ENCODE results near the gene RENBP.
"Not testable (repeated sequence)": the region's sequence is repeated elsewhere in the genome, so short reads cannot be mapped to it uniquely, and the experiment has no call there.

RENBP gene

GRCh38 chrX:153944140-153944799, at the start of gene RENBP:
TSS of gene RENBP (minus strand) at chrX:153944643. CDS start at chrX:153944610, 33 bp downstream.
- DNase-seq (ENCODE audit: low read depth), result no peak

GRCh38 chrX:153993978-153994377, 49.5 kb upstream of the RENBP start:
- no peak for DNase-seq (ENCODE audit: low read depth)

- no peak for DNase-seq (ENCODE audit: low read depth)
These were observed 48.6 kb upstream of the RENBP start for GRCh38 chrX:153993079-153993478.

- no peak for DNase-seq (ENCODE audit: low read depth)
These were observed 47.7 kb upstream of the RENBP start for GRCh38 chrX:153992180-153992579.

GRCh38 chrX:153991013-153991580, 46.7 kb upstream of the RENBP start:
- no peak for DNase-seq (ENCODE audit: low read depth)

- no peak for DNase-seq (ENCODE audit: low read depth)
These were observed 45.7 kb upstream of the RENBP start for GRCh38 chrX:153989973-153990655.

GRCh38 chrX:153988493-153988892, 44.0 kb upstream of the RENBP start:
- no peak for DNase-seq (ENCODE audit: low read depth)

GRCh38 chrX:153984351-153985178, 40.1 kb upstream of the RENBP start:
- no peak for DNase-seq (ENCODE audit: low read depth)

GRCh38 chrX:153983321-153983801, 38.9 kb upstream of the RENBP start:
- no peak for DNase-seq (ENCODE audit: low read depth)

GRCh38 chrX:153981771-153982533, 37.5 kb upstream of the RENBP start:
- DNase-seq (ENCODE audit: low read depth), result peak; percentile 58

GRCh38 chrX:153981231-153981630, 36.8 kb upstream of the RENBP start:
- no peak for DNase-seq (ENCODE audit: low read depth)

GRCh38 chrX:153980394-153980793, 36.0 kb upstream of the RENBP start:
- DNase-seq (ENCODE audit: low read depth), result not testable (repeated sequence)

- no peak for DNase-seq (ENCODE audit: low read depth)
These were observed 30.4 kb upstream of the RENBP start for GRCh38 chrX:153974726-153975286.

- no peak for DNase-seq (ENCODE audit: low read depth)
These were observed 29.7 kb upstream of the RENBP start for GRCh38 chrX:153974003-153974725.

GRCh38 chrX:153973127-153974002, 28.9 kb upstream of the RENBP start:
- DNase-seq (ENCODE audit: low read depth), result no peak

- peak; percentile 66 for DNase-seq (ENCODE audit: low read depth)
These were observed 28.1 kb upstream of the RENBP start, which contains the start of gene TMEM187 for GRCh38 chrX:153972368-153973126. TSS of gene TMEM187 (plus strand) at chrX:153972754. CDS start at chrX:153982063, 9,309 bp downstream.

- DNase-seq (ENCODE audit: low read depth), result no peak
These were observed 27.3 kb upstream of the RENBP start, which contains the start of gene HCFC1 for GRCh38 chrX:153971450-153972367. TSS of gene HCFC1 (minus strand) at chrX:153971818. CDS start at chrX:153970840, 978 bp downstream.

- DNase-seq (ENCODE audit: low read depth), result no peak
These were observed 26.6 kb upstream of the RENBP start for GRCh38 chrX:153971124-153971449.
